Activated CD4-positive, alpha-beta T cell treated with anti-CD3 and anti-CD28 coated beads, Interleukin-2, amount 50 U/mL, for 1 hour (primary cell): ENCODE results near the gene CEP128.
A peak's percentile ranks its signal among the peaks of the same experiment; 100 is the strongest.
"Not testable (repeated sequence)": the region's sequence is repeated elsewhere in the genome, so short reads cannot be mapped to it uniquely, and the experiment has no call there.

Source experiments
- DNase-seq: peaks from one replicate; pipeline ENCODE4 v3.0.0-alpha.2; 2020

Gene CEP128

GRCh38 chr14:80951491-80951890 is 10.0 kb upstream of the CEP128 start:
- no peak for DNase-seq

GRCh38 chr14:80948291-80948690 is 6.8 kb upstream of the CEP128 start:
- DNase-seq = no peak

GRCh38 chr14:80946797-80947196 is 5.3 kb upstream of the CEP128 start:
- no peak for DNase-seq

- no peak for DNase-seq
Measured at GRCh38 chr14:80946187-80946586, 4.6 kb upstream of the CEP128 start.

GRCh38 chr14:80944861-80945617 is 3.5 kb upstream of the CEP128 start:
- DNase-seq = no peak

- no peak for DNase-seq
Measured at GRCh38 chr14:80942191-80942600, 658 bp upstream of the CEP128 start.

- DNase-seq = no peak
Measured at GRCh38 chr14:80940146-80940545, 1.4 kb downstream of the CEP128 start.

- no peak for DNase-seq
Measured at GRCh38 chr14:80933686-80934085, 7.9 kb downstream of the CEP128 start.

GRCh38 chr14:80933282-80933681 is 8.3 kb downstream of the CEP128 start:
- DNase-seq = no peak

- peak; percentile 25 for DNase-seq
Measured at GRCh38 chr14:80930836-80931389, 10.6 kb downstream of the CEP128 start.

GRCh38 chr14:80930095-80930494 is 11.4 kb downstream of the CEP128 start:
- DNase-seq = no peak

- no peak for DNase-seq
Measured at GRCh38 chr14:80927083-80927989, 14.2 kb downstream of the CEP128 start.

- DNase-seq = no peak
Measured at GRCh38 chr14:80926397-80927082, 15.0 kb downstream of the CEP128 start.

- no peak for DNase-seq
Measured at GRCh38 chr14:80924365-80925103, 17.0 kb downstream of the CEP128 start.

- no peak for DNase-seq
Measured at GRCh38 chr14:80923368-80923767, 18.2 kb downstream of the CEP128 start.

GRCh38 chr14:80919622-80920021 is 21.9 kb downstream of the CEP128 start:
- no peak for DNase-seq

GRCh38 chr14:80912013-80912412 is 29.5 kb downstream of the CEP128 start:
- DNase-seq = not testable (repeated sequence)

- no peak for DNase-seq
Measured at GRCh38 chr14:80906946-80907345, 34.6 kb downstream of the CEP128 start.

GRCh38 chr14:80906336-80906735 is 35.2 kb downstream of the CEP128 start:
- DNase-seq = no peak

GRCh38 chr14:80902608-80903007 is 38.9 kb downstream of the CEP128 start:
- DNase-seq = no peak

- no peak for DNase-seq
Measured at GRCh38 chr14:80901822-80902221, 39.7 kb downstream of the CEP128 start.

GRCh38 chr14:80901260-80901659 is 40.3 kb downstream of the CEP128 start:
- no peak for DNase-seq
